GM21737 (cell line): ENCODE results near the gene IQSEC1.
A peak's percentile ranks its signal among the peaks of the same experiment; 100 is the strongest.

Experiments
- ATAC-seq: cut with Tn5 transposase; IDR thresholded peaks from one replicate; pipeline ENCODE4 v1.9.1; 2021; ENCODE audit warnings: mild to moderate bottlenecking, moderate library complexity; ENCODE audit not compliant: unreplicated experiment

Gene IQSEC1

GRCh38 chr3:13070391-13071070 lies 2.7 kb downstream of the IQSEC1 start:
- ATAC-seq = no peak

GRCh38 chr3:13069495-13069894 lies 3.7 kb downstream of the IQSEC1 start:
- peak; percentile 49 for ATAC-seq

- no peak for ATAC-seq
These were observed 4.8 kb downstream of the IQSEC1 start for GRCh38 chr3:13068269-13069010.

- ATAC-seq = no peak
These were observed 5.5 kb downstream of the IQSEC1 start for GRCh38 chr3:13067778-13068177.

GRCh38 chr3:13066834-13067233 lies 6.4 kb downstream of the IQSEC1 start:
- no peak for ATAC-seq

GRCh38 chr3:13066236-13066635 lies 7.0 kb downstream of the IQSEC1 start:
- no peak for ATAC-seq

GRCh38 chr3:13065727-13066126 lies 7.5 kb downstream of the IQSEC1 start:
- ATAC-seq = no peak

GRCh38 chr3:13064964-13065363 lies 8.3 kb downstream of the IQSEC1 start:
- no peak for ATAC-seq

GRCh38 chr3:13064159-13064868 lies 8.9 kb downstream of the IQSEC1 start:
- no peak for ATAC-seq

- ATAC-seq = no peak
These were observed 10.0 kb downstream of the IQSEC1 start for GRCh38 chr3:13063225-13063624.

GRCh38 chr3:13062647-13063046 lies 10.6 kb downstream of the IQSEC1 start:
- no peak for ATAC-seq

GRCh38 chr3:13060341-13060910 lies 12.8 kb downstream of the IQSEC1 start:
- no peak for ATAC-seq

- ATAC-seq = no peak
These were observed 14.7 kb downstream of the IQSEC1 start for GRCh38 chr3:13058346-13059120.

GRCh38 chr3:13057282-13058040 lies 15.8 kb downstream of the IQSEC1 start:
- ATAC-seq = no peak

- ATAC-seq = no peak
These were observed 17.6 kb downstream of the IQSEC1 start for GRCh38 chr3:13055634-13056033.

GRCh38 chr3:13054341-13055285 lies 18.6 kb downstream of the IQSEC1 start:
- no peak for ATAC-seq

- ATAC-seq = no peak
These were observed 19.3 kb downstream of the IQSEC1 start for GRCh38 chr3:13053893-13054292.

GRCh38 chr3:13053420-13053819 lies 19.8 kb downstream of the IQSEC1 start:
- ATAC-seq = no peak
